ENCODE data around the gene PYGL.
"Not testable (repeated sequence)": the region's sequence is repeated elsewhere in the genome, so short reads cannot be mapped to it uniquely, and the experiment has no call there.

Gene PYGL

DNA sequence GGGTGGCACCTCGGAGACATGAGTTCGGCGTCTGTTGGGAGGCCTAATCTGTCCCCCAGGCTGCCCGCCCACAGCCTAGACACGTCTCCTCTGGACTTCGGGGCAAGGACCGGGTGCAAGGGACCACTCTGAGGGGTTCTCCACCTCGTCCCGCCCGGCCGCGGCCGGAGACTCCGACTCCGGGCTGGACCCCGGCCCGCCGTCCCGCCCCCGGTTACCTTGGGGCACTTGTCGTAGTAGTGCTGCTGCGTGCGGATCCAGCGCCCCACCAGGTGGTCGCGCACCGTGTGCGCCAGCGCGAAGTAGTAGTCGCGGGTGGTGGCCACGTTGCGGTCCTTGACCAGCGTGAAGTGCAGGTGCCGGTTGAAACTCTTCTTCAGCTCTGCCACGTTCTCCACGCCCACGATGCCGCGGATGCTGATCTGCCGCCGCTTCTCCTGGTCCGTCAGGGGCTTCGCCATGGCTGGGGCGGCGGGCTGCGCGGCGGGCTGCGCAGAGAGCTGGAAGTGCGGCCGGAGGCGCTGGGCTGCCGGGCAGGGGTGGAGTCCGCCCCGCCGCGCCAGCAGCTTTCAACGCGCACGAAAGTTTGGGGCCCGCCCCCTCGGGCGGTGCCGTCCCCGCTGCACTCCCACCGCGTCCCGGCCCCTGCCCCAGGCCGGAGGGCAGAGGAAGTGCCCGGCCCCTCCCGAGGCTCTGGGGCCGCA lies at the start of gene PYGL:
PYGL (minus strand) TSS at position 541 of the 704 bp plus-strand sequence; CDS start at position 461, 80 bp downstream.
- DNase-seq (ENCODE audit: low spot score): peak; percentile 68

- DNase-seq (ENCODE audit: low spot score): no peak
Observed at GRCh38 chr14:50985859-50986331, 41.6 kb upstream of the PYGL start.

GRCh38 chr14:50985124-50985858 lies 41.0 kb upstream of the PYGL start:
- DNase-seq (ENCODE audit: low spot score): no peak

GRCh38 chr14:50984036-50984710 lies 39.9 kb upstream of the PYGL start:
- DNase-seq (ENCODE audit: low spot score): no peak

GRCh38 chr14:50979941-50980850 lies 35.9 kb upstream of the PYGL start:
- DNase-seq (ENCODE audit: low spot score): no peak

DNA sequence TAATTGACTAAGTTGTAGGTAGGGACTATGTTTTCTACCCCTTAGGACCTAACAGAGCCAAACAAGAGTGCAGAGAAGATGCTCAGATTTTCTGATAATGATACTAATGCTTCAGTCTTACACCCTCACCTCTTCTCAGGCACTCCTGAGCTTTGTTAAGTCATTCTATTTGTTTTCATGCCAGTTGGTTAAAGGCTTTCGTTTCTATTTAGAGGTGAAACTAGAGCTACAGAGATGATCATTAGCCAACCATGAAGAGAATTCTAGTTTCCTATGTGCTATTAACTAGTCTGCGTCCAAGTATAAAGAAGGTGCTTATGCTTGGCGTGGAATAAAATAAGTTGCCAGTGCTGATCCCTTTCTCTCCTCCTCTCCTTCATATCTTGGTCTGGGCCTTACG lies 34.6 kb upstream of the PYGL start:
- no peak for DNase-seq (ENCODE audit: low spot score)

- DNase-seq (ENCODE audit: low spot score): no peak
Observed at GRCh38 chr14:50978529-50978871, 34.2 kb upstream of the PYGL start.

DNA sequence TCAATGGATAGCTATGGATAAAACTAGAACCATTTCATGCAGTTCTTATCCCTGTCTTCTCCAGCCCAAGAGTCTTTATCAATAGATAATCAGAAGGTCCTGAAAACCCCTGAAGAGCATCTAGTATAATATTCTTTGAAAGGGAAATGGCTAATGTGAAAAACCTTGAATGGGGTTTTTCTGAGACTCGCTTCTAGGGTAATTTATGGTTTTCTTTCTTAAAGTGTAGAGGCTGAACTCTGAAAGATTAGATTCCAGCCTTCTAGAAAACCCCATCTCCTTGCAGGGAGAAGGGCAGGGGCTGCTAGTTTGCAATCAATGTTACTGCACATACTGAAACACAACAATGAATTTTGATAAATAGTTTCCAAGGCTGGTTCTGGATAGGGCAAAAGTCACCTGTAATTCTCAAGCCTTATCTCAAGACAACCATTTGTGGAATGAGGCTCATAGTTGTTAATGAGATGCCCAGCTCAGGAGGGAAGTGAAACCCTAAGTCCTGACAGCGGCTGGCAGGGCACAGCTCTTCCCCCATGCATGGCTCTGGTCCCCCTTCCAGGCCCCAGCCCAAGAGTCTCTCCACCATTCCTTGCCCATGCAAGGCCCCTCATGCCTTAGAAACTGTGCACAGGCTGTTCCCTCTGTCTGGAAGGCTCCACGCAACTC lies 33.7 kb upstream of the PYGL start:
- DNase-seq (ENCODE audit: low spot score): no peak

DNA sequence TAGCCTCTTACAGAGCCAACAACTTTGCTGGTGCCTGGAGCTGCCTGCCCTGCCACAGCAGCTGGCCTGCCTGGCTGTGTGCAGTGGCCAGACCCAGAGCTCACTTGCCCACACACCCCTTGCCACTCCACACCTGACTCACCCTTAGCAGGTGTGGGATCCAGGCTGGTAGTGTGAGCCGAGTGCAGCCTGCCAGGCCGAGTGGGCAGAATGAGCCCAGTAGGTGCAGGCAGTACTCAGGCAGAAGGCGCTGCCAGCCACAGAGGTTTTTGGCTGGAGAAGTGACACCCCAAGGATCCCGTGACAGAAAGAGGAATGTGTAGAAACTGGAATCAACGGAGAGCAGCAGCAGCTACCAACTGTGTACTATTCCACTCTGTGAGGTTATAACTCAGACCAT lies 29.8 kb upstream of the PYGL start:
- DNase-seq (ENCODE audit: low spot score): no peak

DNA sequence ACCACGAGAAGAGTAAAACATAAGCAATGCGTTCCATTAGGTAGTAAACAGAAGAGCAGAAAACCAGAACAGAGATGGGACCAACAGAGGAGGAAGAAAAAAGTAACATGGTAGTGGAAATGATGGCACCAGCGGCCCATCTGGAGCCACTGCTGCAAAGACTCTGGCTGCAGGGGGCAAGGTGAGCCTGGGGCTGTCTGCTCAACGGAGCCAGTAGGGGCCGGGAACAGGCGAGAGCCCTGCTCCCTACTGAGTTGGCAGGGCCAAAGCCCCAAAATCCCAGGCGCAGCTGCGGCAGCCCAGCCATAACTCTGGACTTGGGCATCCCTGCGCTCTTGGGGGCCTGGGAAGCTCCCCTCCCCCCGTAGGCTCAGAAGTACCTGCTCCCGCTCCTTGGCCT lies 28.5 kb upstream of the PYGL start:
- no peak for DNase-seq (ENCODE audit: low spot score)

- DNase-seq (ENCODE audit: low spot score): no peak
Observed at GRCh38 chr14:50970886-50971781, 26.9 kb upstream of the PYGL start.

- DNase-seq (ENCODE audit: low spot score): no peak
Observed at GRCh38 chr14:50967790-50968189, 23.5 kb upstream of the PYGL start.

- no peak for DNase-seq (ENCODE audit: low spot score)
Observed at GRCh38 chr14:50967103-50967502, 22.8 kb upstream of the PYGL start.

- no peak for DNase-seq (ENCODE audit: low spot score)
Observed at GRCh38 chr14:50964683-50965390, 20.6 kb upstream of the PYGL start.

DNA sequence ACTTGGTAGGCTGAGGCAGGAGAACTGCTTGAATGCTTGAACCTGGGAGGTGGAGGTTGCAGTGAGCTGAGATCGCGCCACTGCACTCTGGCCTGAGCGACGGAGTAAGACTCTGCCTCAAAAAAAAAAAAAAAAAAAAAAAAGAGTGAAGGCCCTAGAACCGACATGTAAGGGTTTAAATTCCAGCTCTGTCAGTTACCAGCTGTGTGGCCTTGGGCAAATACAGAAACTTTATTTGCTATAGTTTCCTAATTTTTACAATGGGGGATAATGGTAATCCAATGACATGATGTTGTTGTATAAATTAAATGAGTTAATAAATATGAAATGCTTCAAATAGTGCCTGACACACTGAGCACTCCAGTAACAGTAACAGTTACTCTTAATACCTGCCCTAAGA lies 19.6 kb upstream of the PYGL start:
- no peak for DNase-seq (ENCODE audit: low spot score)

GRCh38 chr14:50961605-50962221 lies 17.4 kb upstream of the PYGL start:
- DNase-seq (ENCODE audit: low spot score): no peak

DNA sequence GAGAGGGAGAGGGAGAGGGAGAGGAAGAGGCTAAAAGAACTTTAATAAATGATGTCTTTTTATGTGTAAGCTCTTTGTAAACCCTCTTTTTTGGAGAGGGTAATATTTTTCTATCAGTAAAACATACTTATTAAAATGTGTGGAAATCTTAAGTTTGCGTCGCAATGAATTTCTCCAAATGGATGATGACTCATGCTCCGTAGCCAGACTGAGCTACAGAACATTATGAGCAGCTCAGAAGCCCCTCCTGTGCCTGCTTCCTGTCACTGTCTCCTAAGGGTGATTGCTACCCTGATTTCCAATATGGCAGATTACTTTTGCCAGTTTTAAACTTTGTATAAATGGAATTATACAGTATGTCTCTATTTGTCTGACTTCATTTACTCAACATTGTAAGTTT lies 13.0 kb upstream of the PYGL start:
- DNase-seq (ENCODE audit: low spot score): no peak

GRCh38 chr14:50956421-50956820 lies 12.1 kb upstream of the PYGL start:
- DNase-seq (ENCODE audit: low spot score): not testable (repeated sequence)

DNA sequence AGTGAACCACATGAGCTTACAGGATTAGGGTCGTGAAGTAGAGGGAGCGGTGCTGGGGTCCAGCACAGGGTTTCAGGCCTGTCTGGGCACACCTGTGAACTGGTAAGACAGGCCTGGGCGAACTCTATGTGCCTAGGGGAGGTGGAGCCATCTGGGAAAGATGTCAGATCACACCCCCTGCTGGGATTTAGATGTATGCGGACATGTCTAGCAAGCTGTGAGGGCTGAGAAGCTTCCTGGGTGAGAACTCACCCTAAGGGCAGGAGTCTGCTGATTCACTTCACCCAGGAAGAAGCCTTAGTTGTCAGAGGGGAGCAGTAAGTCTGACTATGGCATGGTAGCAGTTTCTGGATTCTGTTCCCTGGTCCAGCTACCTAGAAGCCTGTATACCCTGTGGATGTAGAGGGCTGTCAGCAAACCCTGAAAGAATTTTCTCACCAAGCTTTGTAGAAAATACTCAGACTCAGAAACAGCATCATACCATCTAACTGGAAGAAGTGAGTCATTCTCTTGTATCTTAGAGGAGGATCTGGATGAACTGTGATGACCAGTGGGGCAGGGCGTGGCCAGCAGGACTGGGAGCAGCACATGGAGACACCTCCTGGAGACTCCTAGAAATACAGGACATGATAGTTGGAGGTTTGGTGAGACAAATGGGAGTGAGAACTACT lies 11.2 kb upstream of the PYGL start:
- DNase-seq (ENCODE audit: low spot score): peak; percentile 90

Measured in SW480 (cell line).